Endodermal cell (in vitro differentiated cells): Measurements from ENCODE around the gene SHTN1. TPM values are rescaled to one million over a fixed set of nuclear protein-coding genes. Genes with fewer than 3 reads are reported as not detected.

ENCODE experiments used
- DNase-seq: peaks from one replicate; pipeline ENCODE4 v3.0.0-alpha.2; 2017
- H3K27ac ChIP-seq: 2 replicates; pipeline ENCODE4 v1.5.1; 2013; ENCODE audit warnings: mild to moderate bottlenecking, low read depth, low read length, moderate library complexity
- H3K27me3 ChIP-seq: 2 replicates; pipeline ENCODE4 v1.6.1; 2013; ENCODE audit warnings: mild to moderate bottlenecking, low read length, moderate library complexity; ENCODE audit not compliant: insufficient read depth, control insufficient read depth, poor library complexity, severe bottlenecking
- H3K36me3 ChIP-seq: 2 replicates; pipeline ENCODE4 v1.7.0; 2013; ENCODE audit warnings: mild to moderate bottlenecking, low read length, moderate library complexity; ENCODE audit not compliant: control insufficient read depth, insufficient read depth
- H3K4me1 ChIP-seq: one replicate; pipeline ENCODE4 v1.7.0; 2013; ENCODE audit warnings: low read length; ENCODE audit not compliant: control insufficient read depth, insufficient read depth
- H3K4me3 ChIP-seq: 2 replicates; pipeline ENCODE4 v1.5.1; 2013; ENCODE audit warnings: mild to moderate bottlenecking, low read length, moderate library complexity
- H3K9ac ChIP-seq: 2 replicates; pipeline ENCODE4 v1.6.1; 2013; ENCODE audit warnings: mild to moderate bottlenecking, low read length, moderate library complexity; ENCODE audit not compliant: poor library complexity, severe bottlenecking; ENCODE audit errors: extremely low read depth
- H3K9me3 ChIP-seq: 2 replicates; pipeline ENCODE4 v1.6.1; 2013; ENCODE audit warnings: mild to moderate bottlenecking, low read length, moderate library complexity; ENCODE audit not compliant: control insufficient read depth
- H3K27ac Mint-ChIP-seq: 2 replicates; pipeline ENCODE4 v1.8.0; 2020; ENCODE audit warnings: mixed read lengths
- H3K27me3 Mint-ChIP-seq: 2 replicates; pipeline ENCODE4 v1.8.0; 2021; ENCODE audit warnings: mild to moderate bottlenecking, mixed read lengths; ENCODE audit not compliant: insufficient read depth
- H3K36me3 Mint-ChIP-seq: 2 replicates; pipeline ENCODE4 v1.8.0; 2020; ENCODE audit warnings: low read depth, mixed read lengths
- H3K4me1 Mint-ChIP-seq: 2 replicates; pipeline ENCODE4 v1.8.0; 2020; ENCODE audit warnings: mixed read lengths
- H3K4me3 Mint-ChIP-seq: 2 replicates; pipeline ENCODE4 v1.8.0; 2020; ENCODE audit warnings: mild to moderate bottlenecking, moderate library complexity, mixed read lengths
- H3K9me3 Mint-ChIP-seq: 2 replicates; pipeline ENCODE4 v1.8.0; 2020; ENCODE audit warnings: mild to moderate bottlenecking, mixed read lengths
- CTCF ChIP-seq: fragments of 200-600 bp; sonication (generic); conservative IDR thresholded peaks from 2 replicates; pipeline ENCODE4 v1.5.0; 2021; ENCODE audit warnings: antibody characterized with exemption, mild to moderate bottlenecking
- WGBS, 2 experiments: methylation state at CpG; one replicate each; pipeline versions ENCODE4 v1.1.5 to v1.1.7; 2013; ENCODE audit warnings: missing lambda C conversion rate in 2 of 2, mixed read lengths in 1 of 2; ENCODE audit not compliant: insufficient coverage in 1 of 2, insufficient read length in 1 of 2; 5-methylcytosine and 5-hydroxymethylcytosine counted together
- total RNA-seq, 2 donors: library from RNA; stranded (reverse); fragmentation: NEBNext Ultra II Directional in 1 of 2; extraction: Animal tissue kit (Norgen Biotek cat#: 25700) in 1 of 2; gene quantifications; 2 replicates in 1 of 2; 3 replicates in 1 of 2; pipeline ENCODE4 v1.2.1, GENCODE V29; 2021

SHTN1 gene
- total RNA-seq, 2 donors from 2014 or later: 39.4 to 59.5 TPM

GRCh38 chr10:116868722-116869121 is 136.3 kb downstream of the SHTN1 start:
- Mint-ChIP-seq H3K36me3 (no peaks in the 10 kb centered on the region), H3K9me3 (peaks cover 7% of the 10 kb centered on the region), H3K4me3 (no peak overlapping the region), H3K27ac (no peak overlapping the region), H3K27me3 (no peaks in the 10 kb centered on the region), H3K4me1 (peaks cover 34% of the 10 kb centered on the region)
- Histone ChIP-seq H3K4me1 (peaks cover 11% of the 10 kb centered on the region), H3K36me3 (no peaks in the 10 kb centered on the region), H3K9me3 (peaks cover 6% of the 10 kb centered on the region), H3K9ac (no peak overlapping the region), H3K4me3 (no peak overlapping the region), H3K27me3 (no peaks in the 10 kb centered on the region), H3K27ac (no peak overlapping the region)
- WGBS, 2 experiments: 84% methylated on average over 4 of the region's 4 CpGs; no CpG with 5 or more reads in 1 of the 2 experiments
- TF ChIP-seq CTCF: no peak
- DNase-seq: no peak

- TF ChIP-seq CTCF: no peak
- Histone ChIP-seq H3K4me1 (peaks cover 11% of the 10 kb centered on the region), H3K9ac (no peak overlapping the region), H3K27ac (no peak overlapping the region), H3K27me3 (no peaks in the 10 kb centered on the region), H3K9me3 (peaks cover 6% of the 10 kb centered on the region), H3K36me3 (no peaks in the 10 kb centered on the region), H3K4me3 (no peak overlapping the region)
- H3K27me3 Mint-ChIP-seq: no peaks in the 10 kb centered on the region
- no peak for DNase-seq
- H3K36me3 Mint-ChIP-seq: no peaks in the 10 kb centered on the region
- H3K27ac Mint-ChIP-seq: no peak overlapping the region
- 81 to 83% methylated on average over 3 to 4 of the region's 4 CpGs for WGBS, 2 experiments
- H3K9me3 Mint-ChIP-seq: peaks cover 7% of the 10 kb centered on the region
- H3K4me3 Mint-ChIP-seq: no peak overlapping the region
- peaks cover 31% of the 10 kb centered on the region for H3K4me1 Mint-ChIP-seq
Observed at GRCh38 chr10:116868198-116868676, 136.8 kb downstream of the SHTN1 start.

- 91 to 93% methylated on average over 5 to 6 of the region's 6 CpGs for WGBS, 2 experiments
- no peak for DNase-seq
- no peaks in the 10 kb centered on the region for H3K36me3 ChIP-seq
- peaks cover 5% of the 10 kb centered on the region for H3K9me3 ChIP-seq
- peaks cover 2% of the 10 kb centered on the region for H3K9me3 Mint-ChIP-seq
- no peak overlapping the region for H3K4me3 Mint-ChIP-seq
- peaks cover 11% of the 10 kb centered on the region for H3K4me1 ChIP-seq
- H3K9ac ChIP-seq: no peak overlapping the region
- no peak overlapping the region for H3K4me3 ChIP-seq
- no peak overlapping the region for H3K27ac Mint-ChIP-seq
- H3K4me1 Mint-ChIP-seq: peaks cover 27% of the 10 kb centered on the region
- H3K27me3 ChIP-seq: no peaks in the 10 kb centered on the region
- H3K27ac ChIP-seq: no peak overlapping the region
- no peaks in the 10 kb centered on the region for H3K27me3 Mint-ChIP-seq
- no peak for TF ChIP-seq CTCF
- no peaks in the 10 kb centered on the region for H3K36me3 Mint-ChIP-seq
Observed at GRCh38 chr10:116866987-116867595, 137.9 kb downstream of the SHTN1 start.
